ENCODE data around the gene KCNQ1. TPM values are rescaled to one million over a fixed set of nuclear protein-coding genes. Genes with fewer than 3 reads are reported as not detected.

KCNQ1 gene
- total and polyA plus RNA-seq, 8 donors = 14.0 to 61.1 (median 46.7) TPM

DNA sequence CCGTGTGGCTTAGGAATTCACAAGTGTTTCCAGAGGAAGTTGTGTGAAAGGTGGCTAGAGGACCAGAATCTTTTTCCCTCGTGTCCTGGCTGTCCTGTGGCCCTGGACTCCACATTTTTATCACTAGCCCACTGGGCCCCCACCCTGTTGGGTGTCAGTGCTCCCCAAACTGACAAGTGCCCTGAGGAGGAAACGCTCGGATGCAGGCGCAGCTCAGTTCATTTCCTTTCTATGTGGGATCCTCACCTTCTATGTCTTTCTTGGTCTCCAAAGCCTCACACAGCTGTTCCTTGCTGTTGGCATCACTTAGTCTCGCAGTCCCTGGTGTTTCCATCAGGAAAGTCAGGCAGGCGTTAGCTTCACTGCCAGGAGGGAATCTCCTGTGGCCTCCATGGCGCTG is 323.0 kb downstream of the KCNQ1 start:
- Histone ChIP-seq H3K27ac (no peak overlapping the region), H3K27me3 (no peaks in the 10 kb centered on the region), H3K36me3 (no peaks in the 10 kb centered on the region), H3K4me3 (no peak overlapping the region), H3K9me3 (no peaks in the 10 kb centered on the region), H3K4me1 (no peaks in the 10 kb centered on the region)
- peak in 2 of 6 donors; percentile 2 to 7 for DNase-seq
- FAIRE-seq = no peak
- no peak for ATAC-seq
- WGBS, 2 donors = 94 to 96% methylated on average over 8 of the region's 8 CpGs
- intact Hi-C loops (cut with DNase I) = no loop called here
- TF ChIP-seq, protein P1, sequence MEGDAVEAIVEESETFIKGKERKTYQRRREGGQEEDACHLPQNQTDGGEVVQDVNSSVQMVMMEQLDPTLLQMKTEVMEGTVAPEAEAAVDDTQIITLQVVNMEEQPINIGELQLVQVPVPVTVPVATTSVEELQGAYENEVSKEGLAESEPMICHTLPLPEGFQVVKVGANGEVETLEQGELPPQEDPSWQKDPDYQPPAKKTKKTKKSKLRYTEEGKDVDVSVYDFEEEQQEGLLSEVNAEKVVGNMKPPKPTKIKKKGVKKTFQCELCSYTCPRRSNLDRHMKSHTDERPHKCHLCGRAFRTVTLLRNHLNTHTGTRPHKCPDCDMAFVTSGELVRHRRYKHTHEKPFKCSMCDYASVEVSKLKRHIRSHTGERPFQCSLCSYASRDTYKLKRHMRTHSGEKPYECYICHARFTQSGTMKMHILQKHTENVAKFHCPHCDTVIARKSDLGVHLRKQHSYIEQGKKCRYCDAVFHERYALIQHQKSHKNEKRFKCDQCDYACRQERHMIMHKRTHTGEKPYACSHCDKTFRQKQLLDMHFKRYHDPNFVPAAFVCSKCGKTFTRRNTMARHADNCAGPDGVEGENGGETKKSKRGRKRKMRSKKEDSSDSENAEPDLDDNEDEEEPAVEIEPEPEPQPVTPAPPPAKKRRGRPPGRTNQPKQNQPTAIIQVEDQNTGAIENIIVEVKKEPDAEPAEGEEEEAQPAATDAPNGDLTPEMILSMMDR (IDR thresholded peaks at IDR 0.05) = no peak

DNA sequence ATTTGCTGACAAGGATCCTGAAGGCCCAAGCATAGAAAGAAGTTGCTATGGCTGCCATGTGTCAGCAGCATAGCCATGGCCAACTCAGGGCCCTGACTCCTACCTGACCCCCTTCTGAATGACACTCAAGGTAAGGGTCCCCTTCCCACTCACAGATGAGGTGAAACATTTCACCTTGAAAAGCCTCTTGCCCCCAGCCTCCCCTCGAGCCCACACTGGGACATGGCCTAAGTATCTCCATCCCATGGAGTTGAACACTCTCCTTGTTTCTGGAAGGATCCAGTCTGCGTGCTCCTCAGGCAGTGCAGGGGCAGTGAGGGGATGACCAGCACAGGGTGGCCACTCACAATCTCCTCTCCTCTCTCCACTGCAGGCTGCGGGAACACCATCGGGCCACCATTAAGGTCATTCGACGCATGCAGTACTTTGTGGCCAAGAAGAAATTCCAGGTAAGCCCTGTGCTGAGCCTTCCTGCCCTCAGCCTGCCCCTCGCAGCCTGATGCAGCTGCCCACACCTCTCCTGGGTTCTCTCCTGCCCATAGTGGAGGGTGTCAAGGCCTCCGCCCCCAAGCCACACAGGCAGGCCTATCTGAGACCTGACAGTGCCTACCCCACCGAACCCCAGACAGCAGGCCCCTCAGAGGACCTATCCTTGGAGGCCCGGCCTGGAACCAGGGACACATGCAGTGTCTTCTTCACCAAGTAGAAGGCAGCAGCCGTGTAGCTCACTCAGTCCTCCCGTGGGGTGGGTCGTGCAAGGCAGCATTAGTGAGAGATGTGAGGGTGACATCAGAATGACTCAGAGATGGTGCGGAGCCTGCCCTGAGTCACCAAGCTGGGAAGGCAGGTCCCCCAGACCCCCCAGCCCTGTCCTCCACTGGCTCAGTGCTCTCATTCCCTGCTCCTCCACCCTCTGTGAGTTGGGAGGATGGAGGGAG is 323.9 kb downstream of the KCNQ1 start:
- FAIRE-seq (no peak), DNase-seq (peak in 5 of 6 donors; percentile 2 to 51 (median 13)), ATAC-seq (no peak)
- Histone ChIP-seq H3K27ac (no peak overlapping the region), H3K9me3 (no peaks in the 10 kb centered on the region), H3K36me3 (no peaks in the 10 kb centered on the region), H3K4me3 (no peak overlapping the region), H3K27me3 (no peaks in the 10 kb centered on the region), H3K4me1 (no peaks in the 10 kb centered on the region)
- whole genome bisulfite sequencing, 2 donors = 95% methylated on average over 14 of the region's 14 CpGs
- TF ChIP-seq, protein P1 (IDR thresholded peaks at IDR 0.05) = no peak
- intact Hi-C loops (cut with DNase I) = no loop called here

DNA sequence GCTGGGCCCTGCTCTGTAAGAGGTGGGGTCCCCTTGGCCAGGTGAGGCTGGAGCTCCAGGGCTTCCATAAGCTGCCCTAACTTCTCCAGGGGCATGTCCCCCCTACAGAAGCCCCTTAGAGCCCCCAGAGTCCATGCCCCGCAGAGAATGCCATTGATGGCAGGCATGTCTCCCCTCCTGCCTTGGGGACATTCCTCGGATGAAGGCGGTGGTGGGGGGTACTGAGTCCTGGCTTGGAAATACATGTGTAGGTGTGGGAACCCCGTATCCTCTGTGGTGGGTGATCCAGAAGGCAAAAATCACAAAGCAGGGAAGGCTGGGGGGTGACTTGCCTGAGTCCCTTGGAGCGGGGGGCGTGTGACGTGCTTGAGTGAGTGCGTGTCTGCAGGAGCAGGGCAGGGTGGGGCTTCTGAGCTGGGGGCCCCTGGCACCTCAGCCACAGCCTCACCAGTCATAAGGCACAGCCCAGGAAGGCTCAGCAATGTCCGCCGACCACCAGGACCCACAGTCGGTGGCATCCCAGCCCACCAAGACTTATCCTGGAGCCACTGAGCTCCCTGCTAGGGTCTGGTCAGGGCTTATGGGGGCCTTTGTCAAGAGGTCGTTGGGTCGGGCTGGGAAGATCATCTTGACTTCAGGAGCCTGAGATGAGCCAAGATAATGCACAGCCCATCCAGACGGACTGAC is 324.7 kb downstream of the KCNQ1 start:
- Histone ChIP-seq H3K27ac (no peak overlapping the region), H3K27me3 (no peaks in the 10 kb centered on the region), H3K36me3 (no peaks in the 10 kb centered on the region), H3K4me1 (no peaks in the 10 kb centered on the region), H3K4me3 (no peak overlapping the region), H3K9me3 (no peaks in the 10 kb centered on the region)
- no peak for FAIRE-seq
- no peak for ATAC-seq
- WGBS, 2 donors = 94 to 97% methylated on average over 14 of the region's 14 CpGs
- intact Hi-C loops (cut with DNase I) = no loop called here
- DNase-seq = peak in 4 of 6 donors; percentile 5 to 36 (median 8)
- TF ChIP-seq, protein P1 (IDR thresholded peaks at IDR 0.05) = no peak

DNA sequence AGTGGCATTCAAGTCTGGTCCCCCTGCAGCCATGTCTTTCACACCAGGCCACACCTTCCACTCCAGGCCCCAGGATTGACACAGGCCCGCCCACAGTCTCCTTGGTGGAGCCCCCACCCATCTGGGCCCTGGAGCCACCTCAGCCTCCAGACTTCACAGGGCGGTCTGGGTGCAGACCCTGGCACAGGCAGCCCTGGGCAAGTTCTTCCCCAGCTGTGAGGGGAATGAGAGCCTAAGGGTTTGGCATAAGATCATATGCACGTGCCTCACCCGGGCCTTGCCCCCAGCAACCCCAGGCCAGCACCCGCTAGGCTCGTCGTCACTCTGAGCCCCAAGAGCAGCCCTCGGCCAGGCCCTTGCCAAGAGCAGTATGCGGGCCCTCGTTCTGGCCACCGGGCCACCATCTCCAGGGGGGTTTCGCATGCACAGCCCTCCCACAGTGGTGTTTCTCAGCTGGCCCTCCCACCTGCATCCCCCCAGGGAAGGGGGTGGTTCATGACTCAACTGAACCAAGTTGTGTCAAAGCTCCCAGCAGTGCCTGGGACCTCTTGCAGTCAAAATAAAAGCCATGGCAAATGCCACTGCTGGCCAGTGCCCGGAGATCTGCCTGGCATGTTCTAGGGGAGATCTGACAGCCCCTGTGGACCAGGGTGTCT is 325.4 kb downstream of the KCNQ1 start:
- intact Hi-C loops (cut with DNase I) = no loop called here
- H3K4me1 ChIP-seq = no peaks in the 10 kb centered on the region
- no peak overlapping the region for H3K4me3 ChIP-seq
- WGBS, 2 donors = 93 to 95% methylated on average over 13 of the region's 13 CpGs
- no peaks in the 10 kb centered on the region for H3K27me3 ChIP-seq
- peak in 4 of 6 donors; percentile 5 to 81 (median 13) for DNase-seq
- FAIRE-seq = no peak
- TF ChIP-seq, protein P1 (IDR thresholded peaks at IDR 0.05) = no peak
- no peaks in the 10 kb centered on the region for H3K9me3 ChIP-seq
- ATAC-seq = no peak
- no peaks in the 10 kb centered on the region for H3K36me3 ChIP-seq
- H3K27ac ChIP-seq = no peak overlapping the region
